ENCODE data around the gene FAM111A. TPM values are rescaled to one million over a fixed set of nuclear protein-coding genes. Genes with fewer than 3 reads are reported as not detected.

Gene FAM111A
- polyA plus RNA-seq, 2 of the 4 experiments (the other 2 are of a cell fraction) = 13.4 to 21.8 TPM

DNA sequence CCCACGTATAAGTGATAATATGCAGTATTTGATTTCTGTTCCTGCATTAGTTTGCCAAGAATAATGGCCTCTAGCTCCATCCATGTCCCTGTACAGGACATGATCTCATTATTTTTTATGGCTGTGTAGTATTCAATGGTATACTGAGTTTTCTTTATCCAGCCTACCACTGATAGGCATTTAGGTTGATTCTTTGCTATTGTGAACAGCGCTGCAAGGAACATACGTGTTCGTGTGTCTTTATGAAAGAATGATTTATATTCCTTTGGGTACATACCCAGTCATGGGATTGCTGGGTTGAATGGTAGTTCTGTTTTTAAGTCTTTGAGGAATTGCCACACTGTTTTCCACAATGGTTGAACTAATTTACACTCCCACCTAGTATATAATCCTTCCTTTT lies 1.5 kb upstream of the FAM111A start:
- no peak overlapping the region for H3K4me3 ChIP-seq
- no peak for FAIRE-seq
- DNase-seq (ENCODE audit: low read depth in 1 of 2, low spot score in 1 of 2) = no peak
- no peak overlapping the region for H3K27ac ChIP-seq
- no peak for TF ChIP-seq RAD21 (conservative IDR thresholded peaks at IDR 0.05 in 1 of 2, IDR thresholded peaks at IDR 0.05 in 1 of 2)
- no peak for TF ChIP-seq RFX5 (IDR thresholded peaks at IDR 0.05)
- no peak for TF ChIP-seq ZFP36 (IDR thresholded peaks at IDR 0.05; ENCODE audit: borderline replicate concordance, partially characterized antibody)
- TF ChIP-seq JUN (IDR thresholded peaks at IDR 0.05) = no peak
- TF ChIP-seq CHD4 (IDR thresholded peaks at IDR 0.05; ENCODE audit: borderline replicate concordance) = no peak
- no peak for TF ChIP-seq E2F6 (IDR thresholded peaks at IDR 0.05; ENCODE audit: borderline replicate concordance, low read depth)
- TF ChIP-seq RNF2 (IDR thresholded peaks at IDR 0.05; ENCODE audit: borderline replicate concordance, low read depth) = no peak
- no peak for TF ChIP-seq JUNB (IDR thresholded peaks at IDR 0.05)
- no peak for TF ChIP-seq ZNF302 (CRISPR knock-in tag; IDR thresholded peaks at IDR 0.05)
- no peak for ATAC-seq
- 92% methylated on average over 4 of the region's 4 CpGs for WGBS (ENCODE audit: missing lambda C conversion rate)
- H3K4me1 ChIP-seq = peaks cover 25% of the 10 kb centered on the region
- ChIA-PET POLR2A (no interaction called here), CTCF (interaction anchor here (1.5 to 2.0 kb wide), 2 partner anchors 17 to 34 kb away, joined by 4 to 10 read pairs; no protein-coding TSS in a partner anchor)
- H3K4me2 ChIP-seq = no peak overlapping the region
- H3K9me3 ChIP-seq = no peaks in the 10 kb centered on the region

GRCh38 chr11:59141673-59142460 lies 789 bp upstream of the FAM111A start:
- no peaks in the 10 kb centered on the region for H3K9me3 ChIP-seq
- POLR2A ChIA-PET = interaction anchor here (1.0 kb wide), 2 partner anchors 9 to 17 kb away, joined by 3 to 5 read pairs; no protein-coding TSS in a partner anchor
- peak overlapping the region; percentile 81 for H3K4me2 ChIP-seq
- peak overlapping the region; percentile 73 for H3K4me3 ChIP-seq
- CTCF ChIA-PET = interaction anchor here (1.4 to 2.0 kb wide), 3 partner anchors 16 to 288 kb away, joined by 3 to 10 read pairs (median 4); no protein-coding TSS in a partner anchor
- peak overlapping the region; percentile 81 to 86 for H3K27ac ChIP-seq
- TF ChIP-seq, protein P1, sequence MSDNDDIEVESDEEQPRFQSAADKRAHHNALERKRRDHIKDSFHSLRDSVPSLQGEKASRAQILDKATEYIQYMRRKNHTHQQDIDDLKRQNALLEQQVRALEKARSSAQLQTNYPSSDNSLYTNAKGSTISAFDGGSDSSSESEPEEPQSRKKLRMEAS (IDR thresholded peaks at IDR 0.05) = no peak
- no peak for TF ChIP-seq EHF (CRISPR knock-in tag; IDR thresholded peaks at IDR 0.05)
- TF ChIP-seq USF2 (IDR thresholded peaks at IDR 0.05) = no peak
- TF ChIP-seq ZSCAN20 (CRISPR knock-in tag; IDR thresholded peaks at IDR 0.05) = no peak
- no peak for TF ChIP-seq TP53 (CRISPR knock-in tag; IDR thresholded peaks at IDR 0.05)
- TF ChIP-seq, protein P2, sequence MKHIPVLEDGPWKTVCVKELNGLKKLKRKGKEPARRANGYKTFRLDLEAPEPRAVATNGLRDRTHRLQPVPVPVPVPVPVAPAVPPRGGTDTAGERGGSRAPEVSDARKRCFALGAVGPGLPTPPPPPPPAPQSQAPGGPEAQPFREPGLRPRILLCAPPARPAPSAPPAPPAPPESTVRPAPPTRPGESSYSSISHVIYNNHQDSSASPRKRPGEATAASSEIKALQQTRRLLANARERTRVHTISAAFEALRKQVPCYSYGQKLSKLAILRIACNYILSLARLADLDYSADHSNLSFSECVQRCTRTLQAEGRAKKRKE (CRISPR knock-in tag; IDR thresholded peaks at IDR 0.05; ENCODE audit: low read depth) = no peak
- no peak for TF ChIP-seq PBX3 (IDR thresholded peaks at IDR 0.05)
- no peak for TF ChIP-seq ESRRA (IDR thresholded peaks at IDR 0.05; ENCODE audit: borderline replicate concordance, low read length)
- no peak for TF ChIP-seq JUN (IDR thresholded peaks at IDR 0.05)
- no peak for TF ChIP-seq FOSB (CRISPR knock-in tag; IDR thresholded peaks at IDR 0.05)
- no peak for TF ChIP-seq GATA3 (IDR thresholded peaks at IDR 0.05; ENCODE audit: borderline replicate concordance)
- TF ChIP-seq CHD4 (IDR thresholded peaks at IDR 0.05; ENCODE audit: borderline replicate concordance) = no peak
- TF ChIP-seq FOXS1 (CRISPR knock-in tag; IDR thresholded peaks at IDR 0.05) = no peak
- TF ChIP-seq TFCP2L1 (CRISPR knock-in tag; IDR thresholded peaks at IDR 0.05) = no peak
- TF ChIP-seq, protein P3, sequence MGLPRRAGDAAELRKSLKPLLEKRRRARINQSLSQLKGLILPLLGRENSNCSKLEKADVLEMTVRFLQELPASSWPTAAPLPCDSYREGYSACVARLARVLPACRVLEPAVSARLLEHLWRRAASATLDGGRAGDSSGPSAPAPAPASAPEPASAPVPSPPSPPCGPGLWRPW (IDR thresholded peaks at IDR 0.05) = no peak
- no peak for FAIRE-seq
- peaks cover 25% of the 10 kb centered on the region for H3K4me1 ChIP-seq
- WGBS (ENCODE audit: missing lambda C conversion rate) = 2% methylated on average over 3 of the region's 3 CpGs
- DNase-seq (ENCODE audit: low read depth in 1 of 2, low spot score in 1 of 2) = no peak
- ATAC-seq = 0 out of 6 replicates have a peak, but pooled peaks of 1 of the 2 experiments have one; percentile 3
